GM18498 (cell line): ENCODE measurements around the gene KRTAP2-1.
"Not testable (repeated sequence)": the region's sequence is repeated elsewhere in the genome, so short reads cannot be mapped to it uniquely, and the experiment has no call there.

Experiments used
- ATAC-seq: cut with Tn5 transposase; IDR thresholded peaks from one replicate; pipeline ENCODE4 v1.9.1; 2021; ENCODE audit warnings: mild to moderate bottlenecking, moderate library complexity; ENCODE audit not compliant: unreplicated experiment

Gene KRTAP2-1

DNA sequence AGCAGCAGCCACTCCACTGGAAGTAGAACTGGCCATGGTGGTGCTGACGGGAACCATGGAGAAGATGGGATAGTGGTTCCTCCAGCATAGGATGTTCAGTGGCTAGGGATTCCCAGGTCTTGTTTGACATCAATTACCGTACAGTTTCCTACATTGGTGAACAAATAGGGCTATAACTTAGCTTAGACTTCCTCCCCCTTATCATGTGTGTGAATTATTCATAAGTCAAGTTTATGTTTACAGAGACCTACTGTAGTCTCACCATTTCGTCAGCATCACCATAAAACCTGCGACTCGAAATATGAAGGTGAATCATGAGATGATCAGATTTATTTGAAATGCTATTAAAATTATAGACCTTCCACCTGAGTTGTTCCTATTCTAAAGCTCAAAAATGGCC lies 11.6 kb upstream of the KRTAP2-1 start:
- ATAC-seq = no peak

- no peak for ATAC-seq
Measured at GRCh38 chr17:41057547-41057946, 10.4 kb upstream of the KRTAP2-1 start.

DNA sequence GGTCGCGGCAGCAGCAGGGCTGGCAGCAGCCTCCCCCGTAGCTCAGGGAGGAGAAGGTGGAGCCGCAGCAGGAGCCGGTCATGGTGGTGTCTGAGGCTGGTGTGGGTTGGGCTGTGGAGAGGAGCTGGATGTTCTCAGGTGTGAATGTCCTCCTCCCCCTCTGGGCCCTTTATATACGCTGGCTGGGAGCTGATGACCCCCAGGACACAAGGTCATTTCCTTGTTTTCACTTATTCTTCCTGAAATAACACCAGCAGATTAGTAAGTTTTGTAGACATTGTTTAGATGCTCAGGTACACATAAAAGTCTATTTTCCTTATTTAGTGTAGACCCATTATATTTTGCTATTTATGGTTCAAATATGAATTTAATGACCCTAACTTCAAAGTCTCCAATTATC lies 8.0 kb upstream of the KRTAP2-1 start, which contains the start of gene KRTAP2-2:
KRTAP2-2 (minus strand) TSS at position 101 of the 400 bp plus-strand sequence; CDS start at position 82, 19 bp downstream.
- ATAC-seq = not testable (repeated sequence)

DNA sequence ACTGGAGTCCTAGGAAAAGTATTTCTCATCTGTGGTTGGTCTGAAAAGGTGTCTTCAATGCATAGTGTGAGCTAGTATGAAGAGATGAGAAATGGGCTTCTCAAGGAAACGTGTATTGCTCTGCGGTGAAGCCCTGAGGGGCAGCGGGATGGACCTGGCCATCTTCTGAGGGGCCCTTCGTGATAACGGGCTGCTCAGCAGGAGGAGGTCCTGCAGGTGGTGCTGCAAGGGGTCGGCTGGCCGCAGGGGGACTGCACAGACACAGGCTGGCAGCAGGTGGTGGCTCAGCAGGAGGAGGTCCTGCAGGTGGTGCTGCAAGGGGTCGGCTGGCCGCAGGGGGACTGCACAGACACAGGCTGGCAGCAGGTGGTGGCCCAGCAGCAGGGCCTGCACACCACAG lies 7.4 kb upstream of the KRTAP2-1 start:
- ATAC-seq = not testable (repeated sequence)

DNA sequence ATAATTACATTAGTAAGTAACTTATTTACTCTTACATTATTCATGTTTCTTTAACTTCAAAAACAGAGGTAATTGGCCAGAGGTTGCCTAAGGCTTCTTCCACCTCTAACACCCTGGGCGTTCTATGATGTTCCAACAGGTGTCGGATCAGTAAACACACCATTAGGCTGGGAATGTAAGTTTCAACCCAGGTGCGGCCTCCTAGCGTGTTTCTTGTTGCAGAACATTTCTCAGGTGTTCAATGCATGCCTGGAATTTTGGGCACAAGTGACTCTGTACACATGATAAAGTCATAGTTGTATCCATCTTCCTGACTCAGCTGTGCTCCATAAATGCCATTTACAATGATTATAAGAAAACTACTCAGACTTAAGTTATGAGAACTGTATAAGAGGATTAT lies 6.9 kb upstream of the KRTAP2-1 start:
- no peak for ATAC-seq

- ATAC-seq = no peak
Measured at GRCh38 chr17:41052566-41052965, 5.5 kb upstream of the KRTAP2-1 start.

DNA sequence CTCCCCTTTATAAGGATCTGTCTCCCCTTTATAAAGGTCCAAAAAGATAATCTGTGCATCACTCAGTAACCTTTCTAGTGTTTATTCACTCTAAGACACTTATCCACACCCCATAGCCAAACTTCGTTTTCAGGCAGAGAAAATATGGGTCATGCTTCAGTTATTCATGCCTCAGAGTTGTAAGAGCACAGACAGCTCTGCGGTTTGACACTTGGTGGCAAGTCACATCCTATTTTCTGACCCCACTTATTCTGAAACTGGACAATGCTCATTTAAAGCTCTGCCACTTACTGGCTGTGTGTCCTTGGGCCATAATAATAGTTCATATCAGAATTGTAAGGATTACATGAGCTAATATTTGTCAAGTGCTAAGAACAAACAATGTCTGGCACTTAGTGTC lies 2.0 kb upstream of the KRTAP2-1 start:
- no peak for ATAC-seq

DNA sequence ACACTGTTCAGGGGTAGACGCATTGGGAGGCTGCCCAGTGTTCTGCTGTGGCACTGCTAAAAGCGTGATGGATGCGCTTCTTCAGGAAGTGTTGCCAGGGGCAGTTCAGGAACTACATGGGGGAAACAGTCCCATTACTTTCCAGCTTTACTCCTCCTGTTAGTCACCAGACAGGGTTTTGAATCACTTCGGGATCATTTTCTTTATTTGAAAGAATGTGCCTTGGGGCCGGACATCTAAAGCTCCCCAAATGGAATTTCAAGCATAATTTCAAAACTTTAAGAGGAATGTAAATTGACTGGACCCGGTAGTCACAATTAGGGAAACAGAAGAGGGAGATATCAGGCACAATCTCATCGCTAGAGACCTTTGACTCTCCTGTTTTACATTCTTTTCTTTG lies 1.3 kb upstream of the KRTAP2-1 start:
- no peak for ATAC-seq

DNA sequence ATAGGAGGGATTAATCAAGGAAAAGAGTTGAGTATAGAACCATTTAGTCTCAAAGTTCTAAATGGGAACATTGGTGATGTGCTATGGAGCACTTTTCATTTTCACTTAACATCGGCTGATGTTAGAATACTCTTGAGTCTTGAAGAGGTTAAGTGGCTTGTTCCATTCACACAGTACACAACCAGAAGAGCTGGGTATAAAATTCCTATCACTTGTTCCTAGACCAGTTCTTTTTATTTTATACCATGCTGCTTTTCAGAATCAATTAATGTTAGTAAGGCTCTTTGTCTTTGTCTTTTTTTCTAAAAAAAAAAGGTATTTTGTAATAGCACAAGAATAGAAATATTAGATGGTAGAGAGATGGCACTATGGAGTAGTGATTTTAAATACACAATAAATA lies 4.2 kb downstream of the KRTAP2-1 start:
- ATAC-seq = no peak

GRCh38 chr17:41040783-41041571 lies 6.1 kb downstream of the KRTAP2-1 start, which contains the start of gene KRTAP1-1:
TSS of gene KRTAP1-1 (minus strand) at chr17:41041450. CDS start at chr17:41041397, 53 bp downstream.
- not testable (repeated sequence) for ATAC-seq

- ATAC-seq = no peak
Measured at GRCh38 chr17:41037853-41038350, 9.2 kb downstream of the KRTAP2-1 start.

DNA sequence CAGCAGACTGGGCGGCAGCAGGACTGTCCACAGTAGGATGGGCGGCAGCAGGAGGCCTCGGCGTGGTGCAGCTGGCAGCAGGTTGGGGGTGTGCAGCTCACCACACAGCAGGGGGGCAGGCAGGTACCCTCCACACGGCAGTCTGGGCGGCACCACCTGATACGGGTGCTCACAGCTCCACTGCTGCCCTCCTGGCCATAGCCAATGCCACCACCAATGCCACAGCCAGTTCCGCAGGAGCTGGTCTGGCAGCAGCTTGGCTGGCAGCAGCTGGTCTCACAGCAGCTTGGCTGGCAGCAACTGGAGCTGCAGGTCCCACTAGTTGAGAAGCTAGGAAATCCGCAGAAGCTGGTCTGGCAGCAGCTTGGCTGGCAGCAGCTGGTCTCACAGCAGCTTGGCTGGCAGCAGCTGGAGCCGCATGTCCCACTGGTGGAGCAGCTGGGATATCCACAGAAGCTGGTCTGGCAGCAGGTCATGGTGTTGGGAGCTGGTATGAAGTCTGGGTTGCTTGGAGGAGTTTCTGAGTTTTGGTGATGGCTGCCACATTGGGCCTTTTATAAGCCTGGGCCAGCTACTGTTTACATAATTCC lies 12.7 kb downstream of the KRTAP2-1 start, which contains the start of gene KRTAP1-3:
KRTAP1-3 (minus strand) TSS at position 529 of the 590 bp plus-strand sequence; CDS start at position 476, 53 bp downstream.
- not testable (repeated sequence) for ATAC-seq

GRCh38 chr17:41029633-41030245 lies 17.4 kb downstream of the KRTAP2-1 start, which contains the start of gene KRTAP1-4:
TSS of gene KRTAP1-4 (minus strand) at chr17:41030195. CDS start at chr17:41030078, 117 bp downstream.
- no peak for ATAC-seq

DNA sequence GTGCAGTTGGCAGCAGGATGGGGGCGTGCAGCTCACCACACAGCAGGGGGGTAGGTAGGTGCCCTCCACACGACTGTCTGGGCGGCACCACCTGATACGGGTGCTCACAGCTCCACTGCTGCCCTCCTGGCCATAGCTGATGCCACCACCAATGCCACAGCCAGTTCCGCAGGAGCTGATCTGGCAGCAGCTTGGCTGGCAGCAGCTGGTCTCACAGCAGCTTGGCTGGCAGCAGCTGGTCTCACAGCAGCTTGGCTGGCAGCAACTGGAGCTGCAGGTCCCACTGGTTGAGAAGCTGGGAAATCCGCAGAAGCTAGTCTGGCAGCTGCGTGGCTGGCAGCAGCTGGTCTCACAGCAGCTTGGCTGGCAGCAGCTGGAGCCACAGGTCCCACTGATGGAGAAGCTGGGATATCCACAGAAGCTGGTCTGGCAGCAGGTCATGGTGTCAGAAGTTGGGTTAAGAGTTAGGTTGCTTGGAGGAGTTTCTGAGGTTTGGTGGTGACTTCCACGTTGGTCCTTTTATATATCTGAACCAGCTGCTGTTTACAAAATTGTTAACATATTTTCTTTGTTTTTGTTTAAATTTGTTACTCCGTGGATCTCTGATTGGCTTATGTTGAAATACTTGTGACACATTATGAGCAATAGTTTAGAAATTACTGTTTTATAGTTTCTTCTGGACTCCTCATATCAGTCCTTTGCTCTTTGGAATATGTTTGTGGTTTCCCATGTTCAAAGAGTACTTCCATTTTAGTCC lies 20.2 kb downstream of the KRTAP2-1 start, which contains the start of gene KRTAP1-5:
KRTAP1-5 (minus strand) TSS at position 494 of the 757 bp plus-strand sequence; CDS start at position 441, 53 bp downstream.
- ATAC-seq = no peak

DNA sequence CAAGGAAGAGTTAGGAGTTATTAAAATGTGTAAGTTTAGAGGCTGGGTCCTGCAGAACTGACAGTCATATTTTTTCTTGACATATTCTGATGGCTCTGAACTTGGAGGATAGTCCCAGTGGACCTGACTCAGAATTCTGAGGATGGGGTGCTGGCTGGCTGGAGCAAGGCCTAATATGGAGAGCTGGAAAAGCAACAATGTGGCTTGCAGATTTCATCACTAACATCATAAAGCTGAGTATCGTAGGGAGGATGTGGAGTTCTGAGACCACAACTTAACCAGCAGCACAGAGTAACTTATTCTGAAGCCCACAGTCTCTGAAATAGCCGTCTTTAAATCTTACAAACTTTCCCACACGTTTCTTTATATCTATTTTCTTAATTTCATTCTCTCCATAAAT lies 22.4 kb downstream of the KRTAP2-1 start:
- ATAC-seq = no peak

DNA sequence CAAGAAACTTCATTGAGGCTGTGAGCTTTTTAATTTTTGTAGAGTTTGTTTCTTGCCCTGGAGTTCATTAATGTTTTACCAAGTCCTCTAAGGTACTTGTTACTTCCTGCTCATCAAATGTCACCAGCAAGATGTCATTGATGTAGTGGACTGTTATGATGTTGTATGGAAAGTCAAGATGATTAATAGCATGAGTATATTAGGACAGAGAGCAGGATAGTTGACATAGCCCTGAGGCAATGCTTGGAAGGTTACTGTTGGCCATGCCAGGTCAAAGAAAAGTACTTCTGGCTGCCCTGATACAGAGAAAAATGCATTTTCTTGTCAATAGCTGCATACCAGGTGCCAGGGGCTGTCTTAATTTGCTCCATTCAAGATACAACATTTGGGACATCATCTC lies 26.8 kb downstream of the KRTAP2-1 start:
- no peak for ATAC-seq

GRCh38 chr17:41019415-41019814 lies 27.7 kb downstream of the KRTAP2-1 start:
- ATAC-seq = no peak

DNA sequence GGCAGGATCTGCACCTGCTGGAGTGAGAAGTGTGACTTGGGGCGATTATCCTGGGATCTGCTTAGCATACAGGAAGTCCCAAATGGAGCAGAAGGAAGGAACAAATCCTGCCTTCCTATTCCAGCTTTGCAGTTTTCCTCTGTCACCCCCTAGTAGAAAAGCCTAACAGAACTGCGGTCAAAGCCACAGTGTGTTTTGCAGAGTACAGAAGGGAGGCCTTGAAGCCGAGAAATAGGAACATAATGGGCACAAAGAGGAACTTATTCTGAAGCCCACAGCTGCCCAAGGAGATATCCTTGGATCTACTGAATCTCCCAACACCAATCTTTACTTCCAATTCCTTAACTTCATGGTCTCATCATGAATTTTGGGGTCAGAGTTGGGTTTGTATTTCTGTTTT lies 28.6 kb downstream of the KRTAP2-1 start:
- ATAC-seq = no peak

GRCh38 chr17:41016578-41017215 lies 30.4 kb downstream of the KRTAP2-1 start:
- no peak for ATAC-seq

GRCh38 chr17:41015454-41015853 lies 31.7 kb downstream of the KRTAP2-1 start:
- no peak for ATAC-seq
